Measurements from ENCODE around the gene OR6S1.
"Not testable (repeated sequence)": the region's sequence is repeated elsewhere in the genome, so short reads cannot be mapped to it uniquely, and the experiment has no call there.

Gene OR6S1

GRCh38 chr14:20603813-20604690 lies 37.4 kb downstream of the OR6S1 start:
- no peak for DNase-seq (ENCODE audit: low read depth, low spot score)
- TF ChIP-seq CTCF (IDR thresholded peaks at IDR 0.05; ENCODE audit: low read depth, low read length), result no peak
- no peak overlapping the region for H3K4me3 ChIP-seq (ENCODE audit: low read depth, low read length)
- in situ Hi-C loops (cut with HindIII; ENCODE audit: low sequenced_read_pairs), result no loop called here

GRCh38 chr14:20602583-20602982 lies 38.9 kb downstream of the OR6S1 start:
- no peak for TF ChIP-seq CTCF (IDR thresholded peaks at IDR 0.05; ENCODE audit: low read depth, low read length)
- no peak overlapping the region for H3K4me3 ChIP-seq (ENCODE audit: low read depth, low read length)
- DNase-seq (ENCODE audit: low read depth, low spot score), result no peak
- in situ Hi-C loops (cut with HindIII; ENCODE audit: low sequenced_read_pairs), result no loop called here

- H3K4me3 ChIP-seq (ENCODE audit: low read depth, low read length), result no peak overlapping the region
- in situ Hi-C loops (cut with HindIII; ENCODE audit: low sequenced_read_pairs), result no loop called here
- no peak for DNase-seq (ENCODE audit: low read depth, low spot score)
- TF ChIP-seq CTCF (IDR thresholded peaks at IDR 0.05; ENCODE audit: low read depth, low read length), result no peak
These were observed 40.0 kb downstream of the OR6S1 start for GRCh38 chr14:20601522-20601921.

- H3K4me3 ChIP-seq (ENCODE audit: low read depth, low read length), result no peak overlapping the region
- in situ Hi-C loops (cut with HindIII; ENCODE audit: low sequenced_read_pairs), result no loop called here
- DNase-seq (ENCODE audit: low read depth, low spot score), result no peak
- no peak for TF ChIP-seq CTCF (IDR thresholded peaks at IDR 0.05; ENCODE audit: low read depth, low read length)
These were observed 44.4 kb downstream of the OR6S1 start for GRCh38 chr14:20597108-20597507.

GRCh38 chr14:20595726-20596125 lies 45.8 kb downstream of the OR6S1 start:
- DNase-seq (ENCODE audit: low read depth, low spot score); in situ Hi-C loops (cut with HindIII; ENCODE audit: low sequenced_read_pairs); H3K4me3 ChIP-seq (ENCODE audit: low read depth, low read length): not testable (repeated sequence)

- in situ Hi-C loops (cut with HindIII; ENCODE audit: low sequenced_read_pairs), result no loop called here
- H3K4me3 ChIP-seq (ENCODE audit: low read depth, low read length), result no peak overlapping the region
- no peak for DNase-seq (ENCODE audit: low read depth, low spot score)
- TF ChIP-seq CTCF (IDR thresholded peaks at IDR 0.05; ENCODE audit: low read depth, low read length), result no peak
These were observed 48.9 kb downstream of the OR6S1 start for GRCh38 chr14:20592574-20592973.

GRCh38 chr14:20591235-20591634 lies 50.3 kb downstream of the OR6S1 start, which contains the start of gene RNASE12:
TSS of gene RNASE12 (minus strand) at chr14:20591376. CDS start at chr14:20590723, 653 bp downstream.
- no peak within 1 kb of the TSS for H3K4me3 ChIP-seq (ENCODE audit: low read depth, low read length)
- in situ Hi-C loops (cut with HindIII; ENCODE audit: low sequenced_read_pairs), result no loop called here
- TF ChIP-seq CTCF (IDR thresholded peaks at IDR 0.05; ENCODE audit: low read depth, low read length), result no peak
- DNase-seq (ENCODE audit: low read depth, low spot score), result no peak

Data from astrocyte of the spinal cord (primary cell).